Neural progenitor cell (in vitro differentiated cells): Measurements from ENCODE around the gene SELENOO. TPM values are rescaled to one million over a fixed set of nuclear protein-coding genes. Genes with fewer than 3 reads are reported as not detected.

Experiments
- DNase-seq: peaks from one replicate; pipeline ENCODE4 v3.0.0-alpha.2; 2016; ENCODE audit warnings: low spot score
- H2AFZ ChIP-seq: fragments of 200-600 bp; sonication (generic); replicated peaks from 2 replicates; pipeline ENCODE4 v1.6.1; 2016; ENCODE audit warnings: antibody characterized with exemption
- H3F3A ChIP-seq: fragments of 200-600 bp; sonication (generic); 2 replicates; pipeline ENCODE4 v1.6.1; 2016; ENCODE audit warnings: antibody characterized with exemption, low read depth
- H3K27ac ChIP-seq: fragments of 200-600 bp; sonication (generic); 2 replicates; pipeline ENCODE4 v1.5.1; 2016; ENCODE audit warnings: mild to moderate bottlenecking
- H3K27me3 ChIP-seq: fragments of 200-600 bp; sonication (generic); 2 replicates; pipeline ENCODE4 v1.6.1; 2016; ENCODE audit warnings: mild to moderate bottlenecking, moderate library complexity
- H3K36me3 ChIP-seq: fragments of 200-600 bp; sonication (generic); 2 replicates; pipeline ENCODE4 v1.5.1; 2016
- H3K4me1 ChIP-seq: fragments of 200-600 bp; sonication (generic); 2 replicates; pipeline ENCODE4 v1.6.1; 2016; ENCODE audit warnings: mixed run types
- H3K4me2 ChIP-seq: fragments of 200-600 bp; sonication (generic); 2 replicates; pipeline ENCODE4 v1.6.1; 2016
- H3K4me3 ChIP-seq: fragments of 200-600 bp; sonication (generic); 2 replicates; pipeline ENCODE4 v1.5.1; 2016
- H3K79me2 ChIP-seq: fragments of 200-600 bp; sonication (generic); 2 replicates; pipeline ENCODE4 v1.6.1; 2016; ENCODE audit warnings: low read depth
- H3K9ac ChIP-seq: fragments of 200-600 bp; sonication (generic); 2 replicates; pipeline ENCODE4 v1.6.1; 2016
- H3K9me3 ChIP-seq: fragments of 200-600 bp; sonication (generic); 2 replicates; pipeline ENCODE4 v1.5.1; 2016; ENCODE audit warnings: low read depth
- H4K20me1 ChIP-seq: fragments of 200-600 bp; sonication (generic); 2 replicates; pipeline ENCODE4 v1.6.1; 2016; ENCODE audit warnings: low read depth
- H3K27ac Mint-ChIP-seq: 3 replicates; pipeline ENCODE4 v1.8.0; 2021; ENCODE audit warnings: mixed read lengths
- H3K27me3 Mint-ChIP-seq: 2 replicates; pipeline ENCODE4 v1.8.0; 2022; ENCODE audit warnings: low read depth, mild to moderate bottlenecking, inconsistent platforms, moderate library complexity, mixed read lengths; ENCODE audit not compliant: insufficient read depth
- H3K36me3 Mint-ChIP-seq: 3 replicates; pipeline ENCODE4 v1.8.0; 2021; ENCODE audit warnings: mixed read lengths
- H3K4me1 Mint-ChIP-seq: 3 replicates; pipeline ENCODE4 v1.8.0; 2021; ENCODE audit warnings: mixed read lengths
- H3K4me3 Mint-ChIP-seq: 3 replicates; pipeline ENCODE4 v1.8.0; 2021; ENCODE audit warnings: mild to moderate bottlenecking, moderate library complexity, mixed read lengths
- H3K9me3 Mint-ChIP-seq: 3 replicates; pipeline ENCODE4 v1.8.0; 2020; ENCODE audit warnings: mixed read lengths
- EZH2 ChIP-seq: fragments of 200-600 bp; sonication (generic); IDR thresholded peaks from 2 replicates; pipeline ENCODE4 v1.6.1; 2017; ENCODE audit warnings: antibody characterized with exemption, mild to moderate bottlenecking, moderate library complexity
- EZH2phosphoT487 ChIP-seq: fragments of 200-600 bp; sonication (generic); IDR thresholded peaks from 2 replicates; pipeline ENCODE4 v1.6.1; 2017; ENCODE audit warnings: antibody characterized with exemption
- total RNA-seq: library from RNA; depleted of rRNA; stranded (reverse); fragments of >200 nt; gene quantifications from 2 replicates; pipeline ENCODE4 v1.2.3, GENCODE V29; 2015; ENCODE audit warnings: low replicate concordance
- TF ChIP-seq, protein P1 (sequence below): fragments of 200-600 bp; sonication (generic); IDR thresholded peaks from 2 replicates; pipeline ENCODE4 v1.5.1; 2017; ENCODE audit warnings: antibody characterized with exemption, mild to moderate bottlenecking

The SELENOO gene
- total RNA-seq, 1 donor from 2014 or later, result 7.6 TPM

GRCh38 chr22:50243685-50244419 is 43.0 kb downstream of the SELENOO start:
- Mint-ChIP-seq H3K27me3 (no peaks in the 10 kb centered on the region), H3K36me3 (peaks cover 4% of the 10 kb centered on the region), H3K4me3 (peak overlapping the region; percentile 100), H3K4me1 (peaks cover 32% of the 10 kb centered on the region), H3K27ac (no peak overlapping the region), H3K9me3 (no peaks in the 10 kb centered on the region)
- H4K20me1 ChIP-seq, result peaks cover 47% of the 10 kb centered on the region
- peak overlapping the region; percentile 93 for H3K4me2 ChIP-seq
- H3K4me3 ChIP-seq, result peak overlapping the region; percentile 94
- TF ChIP-seq EZH2 (no peak), EZH2phosphoT487 (no peak)
- TF ChIP-seq, protein P1, sequence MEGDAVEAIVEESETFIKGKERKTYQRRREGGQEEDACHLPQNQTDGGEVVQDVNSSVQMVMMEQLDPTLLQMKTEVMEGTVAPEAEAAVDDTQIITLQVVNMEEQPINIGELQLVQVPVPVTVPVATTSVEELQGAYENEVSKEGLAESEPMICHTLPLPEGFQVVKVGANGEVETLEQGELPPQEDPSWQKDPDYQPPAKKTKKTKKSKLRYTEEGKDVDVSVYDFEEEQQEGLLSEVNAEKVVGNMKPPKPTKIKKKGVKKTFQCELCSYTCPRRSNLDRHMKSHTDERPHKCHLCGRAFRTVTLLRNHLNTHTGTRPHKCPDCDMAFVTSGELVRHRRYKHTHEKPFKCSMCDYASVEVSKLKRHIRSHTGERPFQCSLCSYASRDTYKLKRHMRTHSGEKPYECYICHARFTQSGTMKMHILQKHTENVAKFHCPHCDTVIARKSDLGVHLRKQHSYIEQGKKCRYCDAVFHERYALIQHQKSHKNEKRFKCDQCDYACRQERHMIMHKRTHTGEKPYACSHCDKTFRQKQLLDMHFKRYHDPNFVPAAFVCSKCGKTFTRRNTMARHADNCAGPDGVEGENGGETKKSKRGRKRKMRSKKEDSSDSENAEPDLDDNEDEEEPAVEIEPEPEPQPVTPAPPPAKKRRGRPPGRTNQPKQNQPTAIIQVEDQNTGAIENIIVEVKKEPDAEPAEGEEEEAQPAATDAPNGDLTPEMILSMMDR, result no peak
- peaks cover 22% of the 10 kb centered on the region for H3F3A ChIP-seq
- no peak for DNase-seq
- no peak overlapping the region for H2AFZ ChIP-seq
- peaks cover 13% of the 10 kb centered on the region for H3K4me1 ChIP-seq
- no peak overlapping the region for H3K27ac ChIP-seq
- peaks cover 58% of the 10 kb centered on the region for H3K79me2 ChIP-seq
- no peaks in the 10 kb centered on the region for H3K36me3 ChIP-seq
- H3K9ac ChIP-seq, result peak overlapping the region; percentile 81
- no peaks in the 10 kb centered on the region for H3K9me3 ChIP-seq
- H3K27me3 ChIP-seq, result no peaks in the 10 kb centered on the region

GRCh38 chr22:50244420-50245213 is 43.8 kb downstream of the SELENOO start, which contains the start of gene TUBGCP6:
TUBGCP6 (minus strand) TSS chr22:50245023; CDS start chr22:50244459, 564 bp downstream.
- H3K4me1 Mint-ChIP-seq, result peaks cover 32% of the 10 kb centered on the region

GRCh38 chr22:50245214-50246072 is 44.6 kb downstream of the SELENOO start:
- H2AFZ ChIP-seq, result peak overlapping the region; percentile 95
- peak overlapping the region; percentile 93 for H3K4me2 ChIP-seq
- H3K79me2 ChIP-seq, result peaks cover 53% of the 10 kb centered on the region

More at GRCh38 chr22:50244420-50245213, 43.8 kb downstream of the SELENOO start, which contains the start of gene TUBGCP6:
- Histone ChIP-seq H3K36me3 (no peaks in the 10 kb centered on the region), H3K27me3 (no peaks in the 10 kb centered on the region), H3K4me2 (peak within 1 kb of the TSS; percentile 93), H3K27ac (peak within 1 kb of the TSS; percentile 85), H3K9ac (peak within 1 kb of the TSS; percentile 81), H4K20me1 (peaks cover 47% of the 10 kb centered on the region), H3K4me1 (peaks cover 13% of the 10 kb centered on the region), H2AFZ (peak within 1 kb of the TSS; percentile 95), H3K9me3 (no peaks in the 10 kb centered on the region), H3F3A (peaks cover 22% of the 10 kb centered on the region), H3K4me3 (peak within 1 kb of the TSS; percentile 94), H3K79me2 (peaks cover 58% of the 10 kb centered on the region)
- DNase-seq, result peak; percentile 97
- H3K27ac Mint-ChIP-seq, result peak within 1 kb of the TSS; percentile 99
- peaks cover 2% of the 10 kb centered on the region for H3K27me3 Mint-ChIP-seq
- no peaks in the 10 kb centered on the region for H3K9me3 Mint-ChIP-seq
- no peak for TF ChIP-seq EZH2phosphoT487
- TF ChIP-seq, protein P1, result peak; percentile 48
- peak within 1 kb of the TSS; percentile 100 for H3K4me3 Mint-ChIP-seq
- H3K36me3 Mint-ChIP-seq, result peaks cover 4% of the 10 kb centered on the region

More at GRCh38 chr22:50245214-50246072, 44.6 kb downstream of the SELENOO start:
- Histone ChIP-seq H3K27ac (peak overlapping the region; percentile 85), H4K20me1 (peaks cover 48% of the 10 kb centered on the region), H3K36me3 (no peaks in the 10 kb centered on the region), H3F3A (peaks cover 26% of the 10 kb centered on the region), H3K4me3 (peak overlapping the region; percentile 94), H3K27me3 (no peaks in the 10 kb centered on the region), H3K9ac (peak overlapping the region; percentile 81), H3K4me1 (peaks cover 18% of the 10 kb centered on the region), H3K9me3 (no peaks in the 10 kb centered on the region)
- peak overlapping the region; percentile 100 for H3K4me3 Mint-ChIP-seq
- peaks cover 4% of the 10 kb centered on the region for H3K27me3 Mint-ChIP-seq
- H3K27ac Mint-ChIP-seq, result peak overlapping the region; percentile 99
- peaks cover 2% of the 10 kb centered on the region for H3K36me3 Mint-ChIP-seq
- TF ChIP-seq EZH2 (no peak), EZH2phosphoT487 (no peak)
- TF ChIP-seq, protein P1, result no peak
- DNase-seq, result no peak
- peaks cover 36% of the 10 kb centered on the region for H3K4me1 Mint-ChIP-seq
- H3K9me3 Mint-ChIP-seq, result no peaks in the 10 kb centered on the region
